H1 (cell line): ENCODE data around the gene NR5A1. TPM values are rescaled to one million over a fixed set of nuclear protein-coding genes. Genes with fewer than 3 reads are reported as not detected.

Experiments
- CHD1 ChIP-seq: IDR thresholded peaks from 2 replicates; pipeline ENCODE4 v1.6.1; 2012; ENCODE audit warnings: low read depth, low read length, improper control_type of control experiment
- KDM5A ChIP-seq: fragments of 200-600 bp; IDR thresholded peaks from 2 replicates; pipeline ENCODE4 v1.7.1; 2012; ENCODE audit warnings: mild to moderate bottlenecking, low read length, inconsistent platforms, mixed read lengths
- NRF1 ChIP-seq: IDR thresholded peaks from 2 replicates; pipeline ENCODE4 v1.6.1; 2011; ENCODE audit warnings: mild to moderate bottlenecking, low read depth, low read length, improper control_type of control experiment
- RNF2 ChIP-seq: fragments of 200-900, 300-1000 bp; sonication (generic); IDR thresholded peaks from 2 replicates; pipeline ENCODE4 v1.7.1; 2016; ENCODE audit warnings: borderline replicate concordance, low read depth, mild to moderate bottlenecking, antibody characterized with exemption, low read length; ENCODE audit not compliant: poor library complexity, severe bottlenecking; ENCODE audit errors: missing control alignments
- SIRT6 ChIP-seq: IDR thresholded peaks from one replicate; pipeline ENCODE4 v1.7.1; 2012; ENCODE audit warnings: low read length, inconsistent platforms
- SIX5 ChIP-seq: IDR thresholded peaks from 2 replicates; pipeline ENCODE4 v1.6.1; 2011; ENCODE audit warnings: mild to moderate bottlenecking, low read depth, low read length
- SRF ChIP-seq: IDR thresholded peaks from 2 replicates; pipeline ENCODE4 v1.6.1; 2011; ENCODE audit warnings: mild to moderate bottlenecking, low read depth, low read length, moderate library complexity
- TCF12 ChIP-seq: IDR thresholded peaks from 2 replicates; pipeline ENCODE4 v1.6.1; 2011; ENCODE audit warnings: low read depth, mild to moderate bottlenecking, low read length
- ZNF274 ChIP-seq: IDR thresholded peaks from 2 replicates; pipeline ENCODE4 v1.7.0; 2012; ENCODE audit warnings: low read length, borderline replicate concordance; ENCODE audit errors: extremely low read depth
- polyA plus RNA-seq, 7 experiments: library from polyadenylated mRNA; depleted of rRNA in 3 of 7; stranded (reverse) in 5 of 7; unstranded in 2 of 7; fragments of >200 nt in 5 of 7; fragments of 200-250 nt in 2 of 7; gene quantifications; 1 replicate in 5 of 7; 2 replicates in 1 of 7; 4 replicates in 1 of 7; pipeline versions ENCODE4 v1.2.1 to v1.2.3, GENCODE V29; 2011 to 2013; ENCODE audit warnings: missing spikeins in 2 of 7, mixed read lengths in 2 of 7
- total RNA-seq: library from RNA; stranded (reverse); fragmentation: NEBNext Ultra II Directional; extraction: Animal tissue kit (Norgen Biotek cat#: 25700); gene quantifications from 2 replicates; pipeline ENCODE4 v1.2.1, GENCODE V29; 2021
- TF ChIP-seq, protein P1 (sequence below): fragments of 300-600 bp; sonication (generic); IDR thresholded peaks from 2 replicates; pipeline ENCODE4 v1.7.1; 2012; ENCODE audit warnings: low read length, moderate library complexity, mild to moderate bottlenecking, inconsistent platforms; ENCODE audit not compliant: insufficient replicate concordance

The NR5A1 gene
- total and polyA plus RNA-seq, 2 of the 8 experiments (the other 6 are each of a cell fraction or from before 2014, with no cell fraction given) = 0.29 to 0.58 TPM

DNA sequence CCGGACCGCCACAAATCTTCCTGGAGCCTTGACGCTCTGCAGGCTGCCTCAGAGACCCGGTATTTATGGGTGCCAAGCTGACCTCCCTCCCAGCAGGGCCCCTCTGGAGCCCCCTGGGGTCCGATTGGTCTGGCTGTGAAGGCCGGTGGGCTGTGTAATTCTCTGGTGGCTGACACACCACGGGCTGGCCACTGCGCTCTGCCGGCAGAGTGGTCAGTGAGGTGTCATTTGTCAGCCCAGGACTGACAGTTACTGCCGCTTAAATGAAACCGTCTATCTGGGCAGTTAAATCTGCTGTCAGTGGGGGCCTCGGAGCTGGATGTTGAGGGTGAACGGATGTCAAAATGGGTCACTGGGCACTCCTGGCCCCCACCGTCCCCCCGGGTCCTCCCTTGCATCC lies 10.7 kb downstream of the NR5A1 start (continued):
- TF ChIP-seq, protein P1, sequence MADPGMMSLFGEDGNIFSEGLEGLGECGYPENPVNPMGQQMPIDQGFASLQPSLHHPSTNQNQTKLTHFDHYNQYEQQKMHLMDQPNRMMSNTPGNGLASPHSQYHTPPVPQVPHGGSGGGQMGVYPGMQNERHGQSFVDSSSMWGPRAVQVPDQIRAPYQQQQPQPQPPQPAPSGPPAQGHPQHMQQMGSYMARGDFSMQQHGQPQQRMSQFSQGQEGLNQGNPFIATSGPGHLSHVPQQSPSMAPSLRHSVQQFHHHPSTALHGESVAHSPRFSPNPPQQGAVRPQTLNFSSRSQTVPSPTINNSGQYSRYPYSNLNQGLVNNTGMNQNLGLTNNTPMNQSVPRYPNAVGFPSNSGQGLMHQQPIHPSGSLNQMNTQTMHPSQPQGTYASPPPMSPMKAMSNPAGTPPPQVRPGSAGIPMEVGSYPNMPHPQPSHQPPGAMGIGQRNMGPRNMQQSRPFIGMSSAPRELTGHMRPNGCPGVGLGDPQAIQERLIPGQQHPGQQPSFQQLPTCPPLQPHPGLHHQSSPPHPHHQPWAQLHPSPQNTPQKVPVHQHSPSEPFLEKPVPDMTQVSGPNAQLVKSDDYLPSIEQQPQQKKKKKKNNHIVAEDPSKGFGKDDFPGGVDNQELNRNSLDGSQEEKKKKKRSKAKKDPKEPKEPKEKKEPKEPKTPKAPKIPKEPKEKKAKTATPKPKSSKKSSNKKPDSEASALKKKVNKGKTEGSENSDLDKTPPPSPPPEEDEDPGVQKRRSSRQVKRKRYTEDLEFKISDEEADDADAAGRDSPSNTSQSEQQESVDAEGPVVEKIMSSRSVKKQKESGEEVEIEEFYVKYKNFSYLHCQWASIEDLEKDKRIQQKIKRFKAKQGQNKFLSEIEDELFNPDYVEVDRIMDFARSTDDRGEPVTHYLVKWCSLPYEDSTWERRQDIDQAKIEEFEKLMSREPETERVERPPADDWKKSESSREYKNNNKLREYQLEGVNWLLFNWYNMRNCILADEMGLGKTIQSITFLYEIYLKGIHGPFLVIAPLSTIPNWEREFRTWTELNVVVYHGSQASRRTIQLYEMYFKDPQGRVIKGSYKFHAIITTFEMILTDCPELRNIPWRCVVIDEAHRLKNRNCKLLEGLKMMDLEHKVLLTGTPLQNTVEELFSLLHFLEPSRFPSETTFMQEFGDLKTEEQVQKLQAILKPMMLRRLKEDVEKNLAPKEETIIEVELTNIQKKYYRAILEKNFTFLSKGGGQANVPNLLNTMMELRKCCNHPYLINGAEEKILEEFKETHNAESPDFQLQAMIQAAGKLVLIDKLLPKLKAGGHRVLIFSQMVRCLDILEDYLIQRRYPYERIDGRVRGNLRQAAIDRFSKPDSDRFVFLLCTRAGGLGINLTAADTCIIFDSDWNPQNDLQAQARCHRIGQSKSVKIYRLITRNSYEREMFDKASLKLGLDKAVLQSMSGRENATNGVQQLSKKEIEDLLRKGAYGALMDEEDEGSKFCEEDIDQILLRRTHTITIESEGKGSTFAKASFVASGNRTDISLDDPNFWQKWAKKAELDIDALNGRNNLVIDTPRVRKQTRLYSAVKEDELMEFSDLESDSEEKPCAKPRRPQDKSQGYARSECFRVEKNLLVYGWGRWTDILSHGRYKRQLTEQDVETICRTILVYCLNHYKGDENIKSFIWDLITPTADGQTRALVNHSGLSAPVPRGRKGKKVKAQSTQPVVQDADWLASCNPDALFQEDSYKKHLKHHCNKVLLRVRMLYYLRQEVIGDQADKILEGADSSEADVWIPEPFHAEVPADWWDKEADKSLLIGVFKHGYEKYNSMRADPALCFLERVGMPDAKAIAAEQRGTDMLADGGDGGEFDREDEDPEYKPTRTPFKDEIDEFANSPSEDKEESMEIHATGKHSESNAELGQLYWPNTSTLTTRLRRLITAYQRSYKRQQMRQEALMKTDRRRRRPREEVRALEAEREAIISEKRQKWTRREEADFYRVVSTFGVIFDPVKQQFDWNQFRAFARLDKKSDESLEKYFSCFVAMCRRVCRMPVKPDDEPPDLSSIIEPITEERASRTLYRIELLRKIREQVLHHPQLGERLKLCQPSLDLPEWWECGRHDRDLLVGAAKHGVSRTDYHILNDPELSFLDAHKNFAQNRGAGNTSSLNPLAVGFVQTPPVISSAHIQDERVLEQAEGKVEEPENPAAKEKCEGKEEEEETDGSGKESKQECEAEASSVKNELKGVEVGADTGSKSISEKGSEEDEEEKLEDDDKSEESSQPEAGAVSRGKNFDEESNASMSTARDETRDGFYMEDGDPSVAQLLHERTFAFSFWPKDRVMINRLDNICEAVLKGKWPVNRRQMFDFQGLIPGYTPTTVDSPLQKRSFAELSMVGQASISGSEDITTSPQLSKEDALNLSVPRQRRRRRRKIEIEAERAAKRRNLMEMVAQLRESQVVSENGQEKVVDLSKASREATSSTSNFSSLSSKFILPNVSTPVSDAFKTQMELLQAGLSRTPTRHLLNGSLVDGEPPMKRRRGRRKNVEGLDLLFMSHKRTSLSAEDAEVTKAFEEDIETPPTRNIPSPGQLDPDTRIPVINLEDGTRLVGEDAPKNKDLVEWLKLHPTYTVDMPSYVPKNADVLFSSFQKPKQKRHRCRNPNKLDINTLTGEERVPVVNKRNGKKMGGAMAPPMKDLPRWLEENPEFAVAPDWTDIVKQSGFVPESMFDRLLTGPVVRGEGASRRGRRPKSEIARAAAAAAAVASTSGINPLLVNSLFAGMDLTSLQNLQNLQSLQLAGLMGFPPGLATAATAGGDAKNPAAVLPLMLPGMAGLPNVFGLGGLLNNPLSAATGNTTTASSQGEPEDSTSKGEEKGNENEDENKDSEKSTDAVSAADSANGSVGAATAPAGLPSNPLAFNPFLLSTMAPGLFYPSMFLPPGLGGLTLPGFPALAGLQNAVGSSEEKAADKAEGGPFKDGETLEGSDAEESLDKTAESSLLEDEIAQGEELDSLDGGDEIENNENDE = no peak
- TF ChIP-seq RNF2 (no peak), TCF12 (no peak), KDM5A (no peak), ZNF274 (no peak), NRF1 (no peak), SIX5 (no peak), SRF (no peak), CHD1 (no peak), SIRT6 (no peak)
